ENCODE measurements around the gene CAMTA2.

DNA sequence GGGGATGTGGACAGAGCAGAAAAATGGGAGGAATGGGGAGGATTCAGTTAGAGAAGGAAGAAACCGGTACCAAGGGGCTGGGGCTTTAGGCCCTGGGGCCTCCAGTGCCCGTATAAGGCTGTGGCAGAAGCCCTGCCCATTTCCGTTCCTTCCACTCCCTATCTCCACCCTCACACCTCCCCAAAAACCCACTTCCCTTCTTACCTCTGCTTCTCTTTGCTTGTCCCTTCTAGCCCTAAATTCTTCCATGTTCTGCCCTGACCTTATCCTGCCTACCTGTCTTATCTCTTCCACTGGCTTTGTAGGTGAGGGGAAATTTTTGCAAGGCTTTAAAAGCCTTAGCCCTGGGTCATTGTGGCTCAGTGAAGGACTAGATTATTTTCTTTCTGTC, 43.3 kb downstream of the CAMTA2 start:
- TF ChIP-seq, protein P1, sequence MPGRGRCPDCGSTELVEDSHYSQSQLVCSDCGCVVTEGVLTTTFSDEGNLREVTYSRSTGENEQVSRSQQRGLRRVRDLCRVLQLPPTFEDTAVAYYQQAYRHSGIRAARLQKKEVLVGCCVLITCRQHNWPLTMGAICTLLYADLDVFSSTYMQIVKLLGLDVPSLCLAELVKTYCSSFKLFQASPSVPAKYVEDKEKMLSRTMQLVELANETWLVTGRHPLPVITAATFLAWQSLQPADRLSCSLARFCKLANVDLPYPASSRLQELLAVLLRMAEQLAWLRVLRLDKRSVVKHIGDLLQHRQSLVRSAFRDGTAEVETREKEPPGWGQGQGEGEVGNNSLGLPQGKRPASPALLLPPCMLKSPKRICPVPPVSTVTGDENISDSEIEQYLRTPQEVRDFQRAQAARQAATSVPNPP (IDR thresholded peaks at IDR 0.05; ENCODE audit: borderline replicate concordance, insufficient read depth, insufficient read length): no peak
- TF ChIP-seq SMC3 (conservative IDR thresholded peaks at IDR 0.05; ENCODE audit: insufficient read depth, low read depth, low read length) (no peak), TEAD2 (tag; IDR thresholded peaks at IDR 0.05) (no peak), SREBF2 (CRISPR knock-in tag; IDR thresholded peaks at IDR 0.05) (no peak)
- TF ChIP-seq, protein P2, sequence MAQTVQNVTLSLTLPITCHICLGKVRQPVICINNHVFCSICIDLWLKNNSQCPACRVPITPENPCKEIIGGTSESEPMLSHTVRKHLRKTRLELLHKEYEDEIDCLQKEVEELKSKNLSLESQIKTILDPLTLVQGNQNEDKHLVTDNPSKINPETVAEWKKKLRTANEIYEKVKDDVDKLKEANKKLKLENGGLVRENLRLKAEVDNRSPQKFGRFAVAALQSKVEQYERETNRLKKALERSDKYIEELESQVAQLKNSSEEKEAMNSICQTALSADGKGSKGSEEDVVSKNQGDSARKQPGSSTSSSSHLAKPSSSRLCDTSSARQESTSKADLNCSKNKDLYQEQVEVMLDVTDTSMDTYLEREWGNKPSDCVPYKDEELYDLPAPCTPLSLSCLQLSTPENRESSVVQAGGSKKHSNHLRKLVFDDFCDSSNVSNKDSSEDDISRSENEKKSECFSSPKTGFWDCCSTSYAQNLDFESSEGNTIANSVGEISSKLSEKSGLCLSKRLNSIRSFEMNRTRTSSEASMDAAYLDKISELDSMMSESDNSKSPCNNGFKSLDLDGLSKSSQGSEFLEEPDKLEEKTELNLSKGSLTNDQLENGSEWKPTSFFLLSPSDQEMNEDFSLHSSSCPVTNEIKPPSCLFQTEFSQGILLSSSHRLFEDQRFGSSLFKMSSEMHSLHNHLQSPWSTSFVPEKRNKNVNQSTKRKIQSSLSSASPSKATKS (CRISPR knock-in tag; IDR thresholded peaks at IDR 0.05): no peak
- TF ChIP-seq, protein P3, sequence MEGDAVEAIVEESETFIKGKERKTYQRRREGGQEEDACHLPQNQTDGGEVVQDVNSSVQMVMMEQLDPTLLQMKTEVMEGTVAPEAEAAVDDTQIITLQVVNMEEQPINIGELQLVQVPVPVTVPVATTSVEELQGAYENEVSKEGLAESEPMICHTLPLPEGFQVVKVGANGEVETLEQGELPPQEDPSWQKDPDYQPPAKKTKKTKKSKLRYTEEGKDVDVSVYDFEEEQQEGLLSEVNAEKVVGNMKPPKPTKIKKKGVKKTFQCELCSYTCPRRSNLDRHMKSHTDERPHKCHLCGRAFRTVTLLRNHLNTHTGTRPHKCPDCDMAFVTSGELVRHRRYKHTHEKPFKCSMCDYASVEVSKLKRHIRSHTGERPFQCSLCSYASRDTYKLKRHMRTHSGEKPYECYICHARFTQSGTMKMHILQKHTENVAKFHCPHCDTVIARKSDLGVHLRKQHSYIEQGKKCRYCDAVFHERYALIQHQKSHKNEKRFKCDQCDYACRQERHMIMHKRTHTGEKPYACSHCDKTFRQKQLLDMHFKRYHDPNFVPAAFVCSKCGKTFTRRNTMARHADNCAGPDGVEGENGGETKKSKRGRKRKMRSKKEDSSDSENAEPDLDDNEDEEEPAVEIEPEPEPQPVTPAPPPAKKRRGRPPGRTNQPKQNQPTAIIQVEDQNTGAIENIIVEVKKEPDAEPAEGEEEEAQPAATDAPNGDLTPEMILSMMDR (IDR thresholded peaks at IDR 0.05 in 2 of 3, conservative IDR thresholded peaks at IDR 0.05 in 1 of 3; ENCODE audit: insufficient read depth in 2 of 3, low read depth in 1 of 3, low read length in 3 of 3): no peak
